Testis (tissue), 3 donors: ENCODE results near the gene TRPM3. TPM values are rescaled to one million over a fixed set of nuclear protein-coding genes. Genes with fewer than 3 reads are reported as not detected.

Experiments
- DNase-seq: peaks from one replicate; pipeline ENCODE4 v3.0.0-alpha.2; 2019
- H3K27ac ChIP-seq, 2 donors: fragments of 200-600 bp; sonication (generic); one replicate each; pipeline ENCODE4 v1.5.1; 2019
- H3K27me3 ChIP-seq: fragments of 200-600 bp; sonication (generic); one replicate; pipeline ENCODE4 v1.5.1; 2019
- H3K36me3 ChIP-seq: fragments of 200-600 bp; sonication (generic); one replicate; pipeline ENCODE4 v1.5.1; 2017; ENCODE audit warnings: low read depth; ENCODE audit errors: missing control alignments
- H3K4me1 ChIP-seq: fragments of 200-600 bp; sonication (generic); one replicate; pipeline ENCODE4 v1.5.1; 2019
- H3K4me3 ChIP-seq, 2 donors: fragments of 200-600 bp; sonication (generic); one replicate each; pipeline ENCODE4 v1.5.1; 2017 to 2019
- H3K9me3 ChIP-seq: fragments of 200-600 bp; sonication (generic); one replicate; pipeline ENCODE4 v1.5.1; 2017
- POLR2A ChIP-seq: fragments of 450-650 bp; IDR thresholded peaks from one replicate; pipeline ENCODE4 v1.6.1; 2017; ENCODE audit warnings: antibody characterized with exemption, mild to moderate bottlenecking, moderate library complexity
- WGBS, 2 donors: methylation state at CpG; one replicate each; pipeline ENCODE4 v1.1.5; 2018; 5-methylcytosine and 5-hydroxymethylcytosine counted together
- intact Hi-C: fragments of 100-400 bp; cut with DNase I; formaldehyde crosslinking; loops from one replicate; pipeline ENCODE4 v1.15.1; 2023; ENCODE audit warnings: low total_unique reads
- polyA plus RNA-seq: library from polyadenylated mRNA; stranded (reverse); fragments of 350-450 nt; fragmentation: Illumina TruSeq; extraction: RNeasy Lipid Tissue Mini Kit (QIAGEN cat#74804); gene quantifications from one replicate; pipeline ENCODE4 v1.2.3, GENCODE V29; 2014; ENCODE audit warnings: low read depth, low replicate concordance; ENCODE audit not compliant: insufficient read depth
- total RNA-seq, 2 donors: library from RNA; depleted of rRNA; stranded (reverse); fragments of >200 nt; gene quantifications; one replicate each; pipeline ENCODE4 v1.2.3, GENCODE V29; 2016
- TF ChIP-seq, protein P1 (sequence below), 3 experiments: fragments of 450-650 bp in 2 of 3; fragments of 200-600 bp in 1 of 3; sonication (generic) in 1 of 3; IDR thresholded peaks; one replicate each; pipeline ENCODE4 v1.5.1; 2016 to 2019; ENCODE audit warnings: antibody characterized with exemption in 3 of 3, mild to moderate bottlenecking in 2 of 3, moderate library complexity in 1 of 3

TRPM3 gene
- total and polyA plus RNA-seq, 3 donors from 2014 or later, result 4.1 to 54.3 (median 43.9) TPM

- Histone ChIP-seq H3K9me3 (no peaks in the 10 kb centered on the region), H3K27ac (no peak overlapping the region), H3K4me3 (no peak overlapping the region), H3K27me3 (no peaks in the 10 kb centered on the region), H3K4me1 (no peaks in the 10 kb centered on the region), H3K36me3 (no peaks in the 10 kb centered on the region)
- intact Hi-C loops, result no loop called here
- 74 to 78% methylated on average over 7 of the region's 7 CpGs for WGBS, 2 donors
- TF ChIP-seq, protein P1, sequence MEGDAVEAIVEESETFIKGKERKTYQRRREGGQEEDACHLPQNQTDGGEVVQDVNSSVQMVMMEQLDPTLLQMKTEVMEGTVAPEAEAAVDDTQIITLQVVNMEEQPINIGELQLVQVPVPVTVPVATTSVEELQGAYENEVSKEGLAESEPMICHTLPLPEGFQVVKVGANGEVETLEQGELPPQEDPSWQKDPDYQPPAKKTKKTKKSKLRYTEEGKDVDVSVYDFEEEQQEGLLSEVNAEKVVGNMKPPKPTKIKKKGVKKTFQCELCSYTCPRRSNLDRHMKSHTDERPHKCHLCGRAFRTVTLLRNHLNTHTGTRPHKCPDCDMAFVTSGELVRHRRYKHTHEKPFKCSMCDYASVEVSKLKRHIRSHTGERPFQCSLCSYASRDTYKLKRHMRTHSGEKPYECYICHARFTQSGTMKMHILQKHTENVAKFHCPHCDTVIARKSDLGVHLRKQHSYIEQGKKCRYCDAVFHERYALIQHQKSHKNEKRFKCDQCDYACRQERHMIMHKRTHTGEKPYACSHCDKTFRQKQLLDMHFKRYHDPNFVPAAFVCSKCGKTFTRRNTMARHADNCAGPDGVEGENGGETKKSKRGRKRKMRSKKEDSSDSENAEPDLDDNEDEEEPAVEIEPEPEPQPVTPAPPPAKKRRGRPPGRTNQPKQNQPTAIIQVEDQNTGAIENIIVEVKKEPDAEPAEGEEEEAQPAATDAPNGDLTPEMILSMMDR (IDR thresholded peaks at IDR 0.05), result no peak
- TF ChIP-seq POLR2A, result no peak
- no peak for DNase-seq
Measured at GRCh38 chr9:70581214-70581954, 540.0 kb downstream of the TRPM3 start.

- H3K4me3 ChIP-seq, result no peak overlapping the region
Measured at GRCh38 chr9:70580606-70581195, 540.7 kb downstream of the TRPM3 start.

GRCh38 chr9:70579686-70580085 is 541.7 kb downstream of the TRPM3 start:
- 79 to 82% methylated on average over 7 of the region's 7 CpGs for WGBS, 2 donors
- H3K4me3 ChIP-seq, result no peak overlapping the region
- intact Hi-C loops, result no loop called here
- H3K9me3 ChIP-seq, result no peaks in the 10 kb centered on the region
- H3K36me3 ChIP-seq, result no peaks in the 10 kb centered on the region
- no peak for DNase-seq
- H3K4me1 ChIP-seq, result no peaks in the 10 kb centered on the region
- TF ChIP-seq, protein P1 (IDR thresholded peaks at IDR 0.05), result no peak
- no peak for TF ChIP-seq POLR2A
- no peaks in the 10 kb centered on the region for H3K27me3 ChIP-seq
- no peak overlapping the region for H3K27ac ChIP-seq

More at GRCh38 chr9:70580606-70581195, 540.7 kb downstream of the TRPM3 start:
- Histone ChIP-seq H3K27me3 (no peaks in the 10 kb centered on the region), H3K27ac (no peak overlapping the region), H3K9me3 (no peaks in the 10 kb centered on the region), H3K4me1 (no peaks in the 10 kb centered on the region), H3K36me3 (no peaks in the 10 kb centered on the region)
- no peak for DNase-seq
- intact Hi-C loops, result no loop called here
- TF ChIP-seq, protein P1 (IDR thresholded peaks at IDR 0.05), result no peak
- no peak for TF ChIP-seq POLR2A
- WGBS, 2 donors, result 56 to 81% methylated on average over 3 to 4 of the region's 4 CpGs

DNA sequence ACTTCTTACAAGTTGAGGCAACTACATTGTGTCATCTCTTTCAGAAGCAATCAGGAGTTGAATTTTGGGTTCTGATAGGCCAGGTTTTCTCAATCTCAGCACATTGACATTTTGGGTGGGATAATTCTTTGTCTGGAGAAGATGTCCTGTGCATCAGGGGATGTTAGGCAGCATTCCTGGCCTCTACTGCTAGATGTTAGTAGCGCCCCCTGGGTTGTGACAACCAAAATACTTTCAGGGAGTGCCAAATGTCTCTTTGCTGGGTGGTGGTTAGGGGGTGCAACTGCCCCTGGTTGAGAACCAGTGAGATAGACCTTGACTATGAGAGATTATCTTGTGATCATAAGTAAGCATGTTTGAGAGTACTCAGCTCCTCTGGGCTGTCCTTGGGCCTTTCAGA is 542.7 kb downstream of the TRPM3 start:
- intact Hi-C loops, result no loop called here
- 80 to 100% methylated on average over 1 of the region's 1 CpG for WGBS, 2 donors
- DNase-seq, result no peak

More for the DNA sequence above, 542.7 kb downstream of the TRPM3 start:
- H3K27ac ChIP-seq, result no peak overlapping the region
- H3K4me1 ChIP-seq, result no peaks in the 10 kb centered on the region
- H3K36me3 ChIP-seq, result no peaks in the 10 kb centered on the region
- H3K4me3 ChIP-seq, result no peak overlapping the region
- H3K9me3 ChIP-seq, result no peaks in the 10 kb centered on the region
- H3K27me3 ChIP-seq, result no peaks in the 10 kb centered on the region
- TF ChIP-seq, protein P1 (IDR thresholded peaks at IDR 0.05), result no peak
- no peak for TF ChIP-seq POLR2A
